PFSK-1 (cell line): ENCODE data around the gene TMA7B.

Experiments used
- FOXP2 ChIP-seq: optimal IDR thresholded peaks from 2 replicates; pipeline ENCODE3; 2011; ENCODE audit warnings: borderline replicate concordance, control low read depth, inconsistent platforms; ENCODE audit not compliant: insufficient read depth; ENCODE audit errors: extremely low read length, extremely low read depth
- POLR2AphosphoS5 ChIP-seq: IDR thresholded peaks from 2 replicates; pipeline ENCODE4 v1.6.1; 2012; ENCODE audit warnings: low read depth, mild to moderate bottlenecking, control low read depth, low read length, moderate library complexity
- SIN3A ChIP-seq: IDR thresholded peaks from 2 replicates; pipeline ENCODE4 v1.6.1; 2012; ENCODE audit warnings: mild to moderate bottlenecking, low read length, moderate library complexity, borderline replicate concordance; ENCODE audit not compliant: insufficient read depth
- TAF1 ChIP-seq: IDR thresholded peaks from 2 replicates; pipeline ENCODE4 v1.6.1; 2012; ENCODE audit warnings: low read length, control low read depth, borderline replicate concordance; ENCODE audit not compliant: insufficient read depth
- TF ChIP-seq, protein P1 (sequence below), 2 experiments: IDR thresholded peaks; 2 replicates each; pipeline versions ENCODE4 v1.6.1 to v1.8.0; 2011 to 2012; ENCODE audit warnings: low read depth in 2 of 2, low read length in 2 of 2, control low read depth in 1 of 2, inconsistent platforms in 1 of 2, mild to moderate bottlenecking in 1 of 2, moderate library complexity in 1 of 2; ENCODE audit not compliant: insufficient read depth in 1 of 2

TMA7B gene

DNA sequence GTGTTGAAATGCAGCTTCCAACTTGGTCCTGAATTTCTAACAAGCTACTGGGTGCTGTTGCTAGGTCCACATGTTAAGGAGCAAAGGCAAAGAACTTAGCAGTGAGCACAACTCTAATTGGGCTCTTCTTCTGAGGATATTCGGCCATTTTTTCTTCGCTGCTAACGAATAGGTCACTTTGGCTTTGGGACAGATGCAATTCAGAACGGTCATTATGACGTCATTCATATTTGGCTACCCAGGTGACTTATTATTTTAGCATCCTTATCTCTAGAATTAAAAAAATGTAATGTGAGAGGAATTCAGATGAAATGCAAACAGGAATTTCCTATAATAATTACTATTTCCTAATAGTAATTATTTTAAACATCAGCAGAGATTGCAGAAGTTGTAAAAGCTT is 13.9 kb downstream of the TMA7B start:
- TF ChIP-seq POLR2AphosphoS5: no peak
- no peak for TF ChIP-seq SIN3A
- TF ChIP-seq TAF1: no peak
- TF ChIP-seq FOXP2: no peak
- TF ChIP-seq, protein P1, sequence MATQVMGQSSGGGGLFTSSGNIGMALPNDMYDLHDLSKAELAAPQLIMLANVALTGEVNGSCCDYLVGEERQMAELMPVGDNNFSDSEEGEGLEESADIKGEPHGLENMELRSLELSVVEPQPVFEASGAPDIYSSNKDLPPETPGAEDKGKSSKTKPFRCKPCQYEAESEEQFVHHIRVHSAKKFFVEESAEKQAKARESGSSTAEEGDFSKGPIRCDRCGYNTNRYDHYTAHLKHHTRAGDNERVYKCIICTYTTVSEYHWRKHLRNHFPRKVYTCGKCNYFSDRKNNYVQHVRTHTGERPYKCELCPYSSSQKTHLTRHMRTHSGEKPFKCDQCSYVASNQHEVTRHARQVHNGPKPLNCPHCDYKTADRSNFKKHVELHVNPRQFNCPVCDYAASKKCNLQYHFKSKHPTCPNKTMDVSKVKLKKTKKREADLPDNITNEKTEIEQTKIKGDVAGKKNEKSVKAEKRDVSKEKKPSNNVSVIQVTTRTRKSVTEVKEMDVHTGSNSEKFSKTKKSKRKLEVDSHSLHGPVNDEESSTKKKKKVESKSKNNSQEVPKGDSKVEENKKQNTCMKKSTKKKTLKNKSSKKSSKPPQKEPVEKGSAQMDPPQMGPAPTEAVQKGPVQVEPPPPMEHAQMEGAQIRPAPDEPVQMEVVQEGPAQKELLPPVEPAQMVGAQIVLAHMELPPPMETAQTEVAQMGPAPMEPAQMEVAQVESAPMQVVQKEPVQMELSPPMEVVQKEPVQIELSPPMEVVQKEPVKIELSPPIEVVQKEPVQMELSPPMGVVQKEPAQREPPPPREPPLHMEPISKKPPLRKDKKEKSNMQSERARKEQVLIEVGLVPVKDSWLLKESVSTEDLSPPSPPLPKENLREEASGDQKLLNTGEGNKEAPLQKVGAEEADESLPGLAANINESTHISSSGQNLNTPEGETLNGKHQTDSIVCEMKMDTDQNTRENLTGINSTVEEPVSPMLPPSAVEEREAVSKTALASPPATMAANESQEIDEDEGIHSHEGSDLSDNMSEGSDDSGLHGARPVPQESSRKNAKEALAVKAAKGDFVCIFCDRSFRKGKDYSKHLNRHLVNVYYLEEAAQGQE (IDR thresholded peaks at IDR 0.05; ENCODE audit: insufficient read depth in 1 of 2, low read depth in 2 of 2, low read length in 2 of 2): no peak

DNA sequence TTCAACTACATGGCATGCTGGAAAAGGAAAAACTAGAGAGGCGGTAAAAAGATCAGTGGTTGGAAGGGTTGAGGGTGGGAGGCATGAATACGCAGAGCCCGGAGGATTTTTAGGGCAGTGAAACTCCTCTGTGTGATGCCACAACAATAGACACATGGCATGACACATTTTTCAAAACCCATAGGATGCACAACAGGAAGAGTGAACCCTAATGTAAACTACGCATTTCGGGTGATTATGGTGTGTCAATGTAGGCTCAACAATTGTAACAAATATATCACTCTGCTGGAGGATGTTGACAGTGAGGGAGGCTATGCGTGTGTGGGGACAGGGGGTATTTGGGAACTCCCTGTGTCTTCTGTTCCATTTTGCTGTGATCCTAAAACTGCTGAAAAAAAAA is 18.9 kb downstream of the TMA7B start:
- TF ChIP-seq TAF1 (no peak), POLR2AphosphoS5 (no peak), FOXP2 (no peak), SIN3A (no peak)
- TF ChIP-seq, protein P1 (IDR thresholded peaks at IDR 0.05; ENCODE audit: insufficient read depth in 1 of 2, low read depth in 2 of 2, low read length in 2 of 2): no peak

DNA sequence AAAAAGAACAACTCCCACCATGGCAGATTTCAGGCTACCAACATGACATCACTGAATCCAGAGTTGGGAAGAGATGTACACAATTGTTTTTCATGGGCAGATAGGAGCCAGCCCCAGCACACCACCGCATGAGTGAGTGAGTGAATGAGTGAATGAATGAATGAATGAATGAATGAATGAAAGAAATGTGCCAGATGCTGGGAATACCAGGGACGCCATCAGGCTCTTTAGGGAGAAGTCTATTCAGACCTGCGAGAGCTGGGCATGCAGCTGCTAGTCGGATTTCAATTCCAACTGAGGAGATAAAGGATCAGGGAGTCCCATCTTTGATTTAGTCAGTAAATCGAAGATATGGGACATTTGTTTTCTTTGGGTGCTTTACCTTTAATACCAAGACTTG is 19.3 kb downstream of the TMA7B start:
- no peak for TF ChIP-seq SIN3A
- TF ChIP-seq, protein P1 (IDR thresholded peaks at IDR 0.05; ENCODE audit: insufficient read depth in 1 of 2, low read depth in 2 of 2, low read length in 2 of 2): no peak
- no peak for TF ChIP-seq FOXP2
- no peak for TF ChIP-seq POLR2AphosphoS5
- TF ChIP-seq TAF1: no peak

DNA sequence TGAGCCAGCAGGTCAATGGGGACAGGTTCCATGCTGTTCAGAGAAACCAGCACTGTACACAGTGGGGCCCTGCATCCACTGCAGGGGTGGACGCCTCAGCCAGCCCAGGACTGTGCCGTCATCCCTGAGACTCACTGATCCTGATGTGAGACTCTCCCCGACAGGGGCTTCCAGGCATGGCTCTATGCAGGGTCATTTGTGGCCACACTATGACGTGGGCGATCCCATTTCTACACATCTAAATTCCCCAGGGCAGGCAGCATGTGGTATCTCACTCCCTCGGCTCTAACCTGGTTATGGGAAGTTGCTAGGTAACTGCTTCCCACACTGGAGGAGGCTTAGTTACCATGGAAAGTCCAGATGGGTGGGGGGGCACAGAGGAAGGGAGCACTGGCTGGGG is 20.4 kb downstream of the TMA7B start:
- TF ChIP-seq TAF1 (no peak), POLR2AphosphoS5 (no peak), FOXP2 (no peak), SIN3A (no peak)
- TF ChIP-seq, protein P1 (IDR thresholded peaks at IDR 0.05; ENCODE audit: insufficient read depth in 1 of 2, low read depth in 2 of 2, low read length in 2 of 2): no peak

DNA sequence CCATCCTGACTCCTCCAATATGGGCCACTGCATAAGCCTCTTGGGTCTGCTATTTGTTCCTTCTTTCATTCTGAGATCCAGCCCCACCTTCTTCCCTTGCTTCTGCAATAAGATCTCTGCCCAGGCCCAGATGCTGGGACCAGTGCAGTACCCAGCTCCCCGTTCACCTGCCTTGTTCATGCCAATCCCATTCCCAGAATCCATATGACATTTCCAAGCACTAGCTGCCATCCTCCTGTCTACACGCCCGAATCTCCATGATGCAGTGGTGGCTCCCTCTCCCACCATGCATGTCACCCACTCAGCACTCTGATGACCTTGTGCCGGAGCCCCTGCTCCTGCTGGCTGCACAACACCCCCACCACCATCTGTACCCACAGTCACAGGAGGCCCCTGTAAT is 23.1 kb downstream of the TMA7B start:
- TF ChIP-seq POLR2AphosphoS5: no peak
- TF ChIP-seq, protein P1 (IDR thresholded peaks at IDR 0.05; ENCODE audit: insufficient read depth in 1 of 2, low read depth in 2 of 2, low read length in 2 of 2): no peak
- no peak for TF ChIP-seq SIN3A
- no peak for TF ChIP-seq TAF1
